GM12878 (cell line): ENCODE measurements around the gene FMNL3. TPM values are rescaled to one million over a fixed set of nuclear protein-coding genes. Genes with fewer than 3 reads are reported as not detected.

ENCODE experiments used
- ATAC-seq: fragments of 200-7000 bp; cut with Tn5 transposase; 3 replicates; pipeline ENCODE4 v1.9.1; 2020; ENCODE audit warnings: mild to moderate bottlenecking, moderate library complexity
- BruUV-seq: library from RNA; stranded (reverse); fragments of 400-500 nt; replicated peaks from 2 replicates; lab custom pipeline; 2021; lab: Mats Ljungman, UMichigan
- CTCF ChIA-PET: fragments of 300-600 bp; sonication (Branson Sonifier 250); formaldehyde crosslinking; extraction: SDS; loops from one replicate; lab custom pipeline; 2021; ENCODE audit warnings: inconsistent platforms; lab: Yijun Ruan, JAX
- POLR2A ChIA-PET: fragments of 350-600 bp; formaldehyde crosslinking; extraction: SDS; loops from one replicate; lab custom pipeline; 2021; ENCODE audit warnings: inconsistent platforms; lab: Charles Lee
- RAD21 ChIA-PET: fragments of 300-600 bp; sonication (Branson Sonifier 250); formaldehyde crosslinking; loops from one replicate; lab custom pipeline; 2023; ENCODE audit warnings: antibody characterized with exemption; ENCODE audit not compliant: unreplicated experiment; lab: Charles Lee
- SMC1A ChIA-PET: fragments of 300-600 bp; sonication (Branson Sonifier 250); formaldehyde crosslinking; loops from one replicate; lab custom pipeline; 2023; ENCODE audit not compliant: unreplicated experiment, uncharacterized antibody; lab: Charles Lee
- DNase-seq: peaks from one replicate; pipeline ENCODE4 v3.0.0-alpha.2; 2011; ENCODE audit warnings: low read depth, low spot score
- FAIRE-seq: peaks from 3 replicates; lab custom pipeline; 2011; peaks lifted over from hg19 to GRCh38; lab: Jason Lieb, UNC
- H2AFZ ChIP-seq: 2 replicates; pipeline ENCODE4 v1.6.0; 2011; ENCODE audit warnings: low read depth, low read length, control low read depth; ENCODE audit not compliant: control insufficient read depth
- H3K27ac ChIP-seq: 2 replicates; pipeline ENCODE4 v1.5.1; 2011; ENCODE audit warnings: control low read depth; ENCODE audit not compliant: control insufficient read depth, insufficient read depth
- H3K27me3 ChIP-seq, 2 experiments: replicated peaks in 1 of 2; 2 replicates each; pipeline versions ENCODE4 v1.6.0 to v1.6.1; 2011; ENCODE audit warnings: low read length in 1 of 2; ENCODE audit not compliant: control insufficient read depth in 2 of 2, insufficient read depth in 2 of 2
- H3K36me3 ChIP-seq, 2 experiments: 2 replicates each; pipeline ENCODE4 v1.5.1; 2011; ENCODE audit warnings: low read length in 1 of 2; ENCODE audit not compliant: control insufficient read depth in 2 of 2, insufficient read depth in 2 of 2
- H3K4me1 ChIP-seq: 2 replicates; pipeline ENCODE4 v1.6.1; 2011; ENCODE audit warnings: mild to moderate bottlenecking, low read length, moderate library complexity, mixed read lengths; ENCODE audit not compliant: control insufficient read depth, insufficient read depth
- H3K4me2 ChIP-seq: 2 replicates; pipeline ENCODE4 v1.6.0; 2011; ENCODE audit warnings: control low read depth; ENCODE audit not compliant: control insufficient read depth, insufficient read depth
- H3K4me3 ChIP-seq: fragments of 200-600 bp; sonication (generic); 2 replicates; pipeline ENCODE4 v1.5.1; 2016
- H3K79me2 ChIP-seq: 2 replicates; pipeline ENCODE4 v1.6.0; 2011; ENCODE audit warnings: low read length; ENCODE audit not compliant: control insufficient read depth, insufficient read depth
- H3K9ac ChIP-seq: 2 replicates; pipeline ENCODE4 v1.8.0; 2011; ENCODE audit warnings: low read length, control low read depth, mixed read lengths; ENCODE audit not compliant: control insufficient read depth, insufficient read depth
- H3K9me3 ChIP-seq: replicated peaks from 3 replicates; pipeline ENCODE4 v1.5.1; 2011; ENCODE audit warnings: mild to moderate bottlenecking, low read length; ENCODE audit not compliant: control insufficient read depth, insufficient read depth
- H4K20me1 ChIP-seq: 2 replicates; pipeline ENCODE4 v1.6.0; 2011; ENCODE audit not compliant: control insufficient read depth, insufficient read depth
- BACH1 ChIP-seq: fragments of 450-650 bp; IDR thresholded peaks from 2 replicates; pipeline ENCODE4 v1.6.1; 2017; ENCODE audit warnings: mild to moderate bottlenecking, borderline replicate concordance
- BHLHE40 ChIP-seq, 2 experiments: fragments of 450-650 bp in 1 of 2; IDR thresholded peaks; 2 replicates each; pipeline ENCODE4 v1.6.1; 2011 to 2017; ENCODE audit warnings: low read depth in 2 of 2, borderline replicate concordance in 1 of 2, improper control_type of control experiment in 1 of 2, low read length in 1 of 2, mild to moderate bottlenecking in 1 of 2
- CHD1 ChIP-seq: IDR thresholded peaks from 2 replicates; pipeline ENCODE4 v1.6.1; 2012; ENCODE audit warnings: low read depth, low read length, improper control_type of control experiment
- EGR1 ChIP-seq, 2 experiments: IDR thresholded peaks; 1 replicate in 1 of 2; 2 replicates in 1 of 2; pipeline ENCODE4 v1.6.1; 2011 to 2012; ENCODE audit warnings: low read depth in 2 of 2, low read length in 2 of 2, borderline replicate concordance in 1 of 2, mild to moderate bottlenecking in 1 of 2, moderate library complexity in 1 of 2
- HDAC2 ChIP-seq: fragments of 200-600 bp; sonication (generic); IDR thresholded peaks from 2 replicates; pipeline ENCODE4 v1.6.1; 2017
- MTA2 ChIP-seq: fragments of 450-650 bp; IDR thresholded peaks from 2 replicates; pipeline ENCODE4 v1.6.1; 2016; ENCODE audit warnings: low read depth, mild to moderate bottlenecking, moderate library complexity
- POU2F2 ChIP-seq: IDR thresholded peaks from 3 replicates; pipeline ENCODE4 v1.6.1; 2011; ENCODE audit warnings: low read depth, mild to moderate bottlenecking, low read length, borderline replicate concordance
- SMC3 ChIP-seq: IDR thresholded peaks from 2 replicates; pipeline ENCODE4 v1.6.1; 2011; ENCODE audit warnings: low read length, improper control_type of control experiment, borderline replicate concordance
- TAF1 ChIP-seq: IDR thresholded peaks from 2 replicates; pipeline ENCODE4 v1.6.1; 2011; ENCODE audit warnings: mild to moderate bottlenecking, low read depth, low read length, borderline replicate concordance
- WGBS: methylation state at CpG from one replicate; pipeline ENCODE4 v1.1.6; 2016; ENCODE audit warnings: low lambda C conversion rate; ENCODE audit not compliant: insufficient replicate concordance, insufficient coverage; ENCODE audit errors: missing lambda C conversion rate; 5-methylcytosine and 5-hydroxymethylcytosine counted together
- in situ Hi-C: fragments of 300-500 bp; cut with MboI; formaldehyde crosslinking; loops from 9 replicates; pipeline ENCODE4 v1.14.3; 2018; ENCODE audit warnings: mixed read lengths
- intact Hi-C: fragments of 100-400 bp; cut with micrococcal nuclease; formaldehyde crosslinking; loops from one replicate; pipeline ENCODE4 v1.14.2; 2022; ENCODE audit not compliant: unreplicated experiment
- polyA plus RNA-seq, 11 experiments: library from polyadenylated mRNA; depleted of rRNA in 4 of 11; unstranded in 6 of 11; stranded (reverse) in 5 of 11; fragments of >200 nt; fragmentation: Nextera tagmentation in 4 of 11; fragmentation: Illumina TruSeq in 1 of 11; extraction: Ambion mirVana in 4 of 11; extraction: Trizol in 1 of 11; gene quantifications; 1 replicate in 1 of 11; 2 replicates in 10 of 11; pipeline versions ENCODE4 v1.2.1 to v1.2.3, GENCODE V29; 2011 to 2016; ENCODE audit warnings: inconsistent platforms in 2 of 11, missing spikeins in 2 of 11, low read depth in 1 of 11
- total RNA-seq, 4 experiments: library from RNA; depleted of rRNA in 3 of 4; stranded (reverse); fragments of >200 nt in 3 of 4; fragmentation: Illumina TruSeq in 1 of 4; extraction: Trizol in 1 of 4; gene quantifications; 2 replicates each; pipeline versions ENCODE4 v1.2.1 to v1.2.3, GENCODE V29; 2013 to 2021
- TF ChIP-seq, protein P1 (sequence below): fragments of 450-650 bp; IDR thresholded peaks from 2 replicates; pipeline ENCODE4 v1.6.1; 2016; ENCODE audit warnings: mild to moderate bottlenecking
- TF ChIP-seq, protein P2 (sequence below): IDR thresholded peaks from 2 replicates; pipeline ENCODE4 v1.6.1; 2012; ENCODE audit warnings: low read depth, low read length, improper control_type of control experiment
- TF ChIP-seq, protein P3 (sequence below): IDR thresholded peaks from 2 replicates; pipeline ENCODE4 v1.6.1; 2012; ENCODE audit warnings: improper control_type of control experiment, low read depth, low read length; ENCODE audit not compliant: insufficient replicate concordance

Gene FMNL3
- total and polyA plus RNA-seq, 10 of the 15 experiments (the other 5 are each of a cell fraction or from before 2014, with no cell fraction given) = 3.0 to 64.9 (median 30.9) TPM

DNA sequence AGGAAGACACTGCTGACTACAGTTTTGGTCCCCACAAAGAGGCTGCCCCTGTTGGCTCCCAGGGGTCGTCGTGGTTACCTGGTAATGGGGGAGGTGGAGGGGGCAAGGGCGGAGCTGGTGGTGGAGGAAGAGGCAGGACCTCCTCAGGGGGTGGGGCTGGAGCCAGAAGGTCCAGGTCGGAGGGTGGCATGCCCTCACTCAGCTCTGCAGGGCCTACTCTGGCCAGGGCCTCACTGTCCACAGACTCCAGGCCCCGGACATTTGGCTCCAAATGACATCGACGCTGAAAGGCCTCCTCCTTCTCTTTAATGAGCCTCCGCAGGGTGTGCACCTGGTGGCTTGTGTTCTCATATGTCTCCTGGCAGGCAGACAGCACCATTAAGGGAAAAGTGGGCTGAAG lies 55.4 kb downstream of the FMNL3 start:
- ATAC-seq (no peak), FAIRE-seq (no peak), DNase-seq (no peak)
- intact Hi-C loops = no loop called here
- Histone ChIP-seq H3K36me3 (peaks cover 46 to 47% of the 10 kb centered on the region in 2 experiments), H3K27me3 (no peaks in the 10 kb centered on the region), H3K4me3 (no peak overlapping the region), H3K9ac (no peak overlapping the region), H4K20me1 (no peaks in the 10 kb centered on the region; the same call in 1 of the 2 replicates), H2AFZ (no peak overlapping the region), H3K79me2 (no peaks in the 10 kb centered on the region), H3K27ac (no peak overlapping the region), H3K9me3 (no peaks in the 10 kb centered on the region), H3K4me1 (no peaks in the 10 kb centered on the region), H3K4me2 (no peak overlapping the region)
- RAD21 ChIA-PET = interaction anchor here (1.1 kb wide), 1 partner anchor 11 kb away, joined by 3 read pairs; no protein-coding TSS in a partner anchor
- POLR2A ChIA-PET = interaction anchor here (2.6 kb wide), 1 partner anchor 11 kb away, joined by 6 read pairs; no protein-coding TSS in a partner anchor
- in situ Hi-C loops = no loop called here
- TF ChIP-seq SMC3 (no peak), EGR1 (IDR thresholded peaks at IDR 0.05; ENCODE audit: borderline replicate concordance in 1 of 2, low read depth in 2 of 2, low read length in 2 of 2) (no peak), BACH1 (no peak), BHLHE40 (IDR thresholded peaks at IDR 0.05; ENCODE audit: borderline replicate concordance in 1 of 2, low read depth in 2 of 2, low read length in 1 of 2) (no peak), HDAC2 (no peak), TAF1 (no peak), MTA2 (no peak), CHD1 (no peak), POU2F2 (no peak)
- TF ChIP-seq, protein P1, sequence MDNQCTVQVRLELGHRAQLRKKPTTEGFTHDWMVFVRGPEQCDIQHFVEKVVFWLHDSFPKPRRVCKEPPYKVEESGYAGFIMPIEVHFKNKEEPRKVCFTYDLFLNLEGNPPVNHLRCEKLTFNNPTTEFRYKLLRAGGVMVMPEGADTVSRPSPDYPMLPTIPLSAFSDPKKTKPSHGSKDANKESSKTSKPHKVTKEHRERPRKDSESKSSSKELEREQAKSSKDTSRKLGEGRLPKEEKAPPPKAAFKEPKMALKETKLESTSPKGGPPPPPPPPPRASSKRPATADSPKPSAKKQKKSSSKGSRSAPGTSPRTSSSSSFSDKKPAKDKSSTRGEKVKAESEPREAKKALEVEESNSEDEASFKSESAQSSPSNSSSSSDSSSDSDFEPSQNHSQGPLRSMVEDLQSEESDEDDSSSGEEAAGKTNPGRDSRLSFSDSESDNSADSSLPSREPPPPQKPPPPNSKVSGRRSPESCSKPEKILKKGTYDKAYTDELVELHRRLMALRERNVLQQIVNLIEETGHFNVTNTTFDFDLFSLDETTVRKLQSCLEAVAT = no peak
- TF ChIP-seq, protein P2, sequence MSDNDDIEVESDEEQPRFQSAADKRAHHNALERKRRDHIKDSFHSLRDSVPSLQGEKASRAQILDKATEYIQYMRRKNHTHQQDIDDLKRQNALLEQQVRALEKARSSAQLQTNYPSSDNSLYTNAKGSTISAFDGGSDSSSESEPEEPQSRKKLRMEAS = no peak
- TF ChIP-seq, protein P3, sequence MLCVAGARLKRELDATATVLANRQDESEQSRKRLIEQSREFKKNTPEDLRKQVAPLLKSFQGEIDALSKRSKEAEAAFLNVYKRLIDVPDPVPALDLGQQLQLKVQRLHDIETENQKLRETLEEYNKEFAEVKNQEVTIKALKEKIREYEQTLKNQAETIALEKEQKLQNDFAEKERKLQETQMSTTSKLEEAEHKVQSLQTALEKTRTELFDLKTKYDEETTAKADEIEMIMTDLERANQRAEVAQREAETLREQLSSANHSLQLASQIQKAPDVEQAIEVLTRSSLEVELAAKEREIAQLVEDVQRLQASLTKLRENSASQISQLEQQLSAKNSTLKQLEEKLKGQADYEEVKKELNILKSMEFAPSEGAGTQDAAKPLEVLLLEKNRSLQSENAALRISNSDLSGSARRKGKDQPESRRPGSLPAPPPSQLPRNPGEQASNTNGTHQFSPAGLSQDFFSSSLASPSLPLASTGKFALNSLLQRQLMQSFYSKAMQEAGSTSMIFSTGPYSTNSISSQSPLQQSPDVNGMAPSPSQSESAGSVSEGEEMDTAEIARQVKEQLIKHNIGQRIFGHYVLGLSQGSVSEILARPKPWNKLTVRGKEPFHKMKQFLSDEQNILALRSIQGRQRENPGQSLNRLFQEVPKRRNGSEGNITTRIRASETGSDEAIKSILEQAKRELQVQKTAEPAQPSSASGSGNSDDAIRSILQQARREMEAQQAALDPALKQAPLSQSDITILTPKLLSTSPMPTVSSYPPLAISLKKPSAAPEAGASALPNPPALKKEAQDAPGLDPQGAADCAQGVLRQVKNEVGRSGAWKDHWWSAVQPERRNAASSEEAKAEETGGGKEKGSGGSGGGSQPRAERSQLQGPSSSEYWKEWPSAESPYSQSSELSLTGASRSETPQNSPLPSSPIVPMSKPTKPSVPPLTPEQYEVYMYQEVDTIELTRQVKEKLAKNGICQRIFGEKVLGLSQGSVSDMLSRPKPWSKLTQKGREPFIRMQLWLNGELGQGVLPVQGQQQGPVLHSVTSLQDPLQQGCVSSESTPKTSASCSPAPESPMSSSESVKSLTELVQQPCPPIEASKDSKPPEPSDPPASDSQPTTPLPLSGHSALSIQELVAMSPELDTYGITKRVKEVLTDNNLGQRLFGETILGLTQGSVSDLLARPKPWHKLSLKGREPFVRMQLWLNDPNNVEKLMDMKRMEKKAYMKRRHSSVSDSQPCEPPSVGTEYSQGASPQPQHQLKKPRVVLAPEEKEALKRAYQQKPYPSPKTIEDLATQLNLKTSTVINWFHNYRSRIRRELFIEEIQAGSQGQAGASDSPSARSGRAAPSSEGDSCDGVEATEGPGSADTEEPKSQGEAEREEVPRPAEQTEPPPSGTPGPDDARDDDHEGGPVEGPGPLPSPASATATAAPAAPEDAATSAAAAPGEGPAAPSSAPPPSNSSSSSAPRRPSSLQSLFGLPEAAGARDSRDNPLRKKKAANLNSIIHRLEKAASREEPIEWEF = no peak
- BruUV-seq = no TSS peak
- CTCF ChIA-PET = interaction anchor here (0.7 to 2.6 kb wide), 6 partner anchors 8 to 293 kb away, joined by 3 to 16 read pairs (median 4); partner anchors contain the start of gene FMNL3
- 90% methylated on average over 8 of the region's 8 CpGs for WGBS
- SMC1A ChIA-PET = interaction anchor here (0.7 to 10.9 kb wide), 4 partner anchors 28 to 63 kb away, joined by 3 to 191 read pairs (median 4); partner anchors contain the start of gene FMNL3
